Fibroblast of villous mesenchyme (primary cell): ENCODE data around the gene CD300LD. TPM values are rescaled to one million over a fixed set of nuclear protein-coding genes. Genes with fewer than 3 reads are reported as not detected.

Source experiments
- DNase-seq: peaks from one replicate; pipeline ENCODE4 v3.0.0-alpha.2; 2010; ENCODE audit warnings: low read depth
- H3K4me3 ChIP-seq: 2 replicates; pipeline ENCODE4 v1.5.1; 2011; ENCODE audit warnings: low read depth, mild to moderate bottlenecking, low read length
- CTCF ChIP-seq: IDR thresholded peaks from 2 replicates; pipeline ENCODE4 v1.5.1; 2012; ENCODE audit warnings: low read depth, mild to moderate bottlenecking, low read length; ENCODE audit not compliant: insufficient read depth
- total RNA-seq: library from RNA; depleted of rRNA; stranded (reverse); fragments of >200 nt; gene quantifications from 2 replicates; pipeline ENCODE4 v1.2.3, GENCODE V29; 2012

CD300LD gene
- total RNA-seq, 1 donor, result not detected

- no peak for TF ChIP-seq CTCF
- DNase-seq, result peak; percentile 4
- H3K4me3 ChIP-seq, result no peak overlapping the region
Measured at GRCh38 chr17:74619077-74619673, 27.1 kb upstream of the CD300LD start.

- no peak for DNase-seq
- no peak overlapping the region for H3K4me3 ChIP-seq
- no peak for TF ChIP-seq CTCF
Measured at GRCh38 chr17:74618451-74618850, 26.4 kb upstream of the CD300LD start.

- DNase-seq, result no peak
- no peak for TF ChIP-seq CTCF
Measured at GRCh38 chr17:74616696-74617095, 24.6 kb upstream of the CD300LD start.

GRCh38 chr17:74612046-74612445 lies 20.0 kb upstream of the CD300LD start:
- no peak for DNase-seq
- no peak for TF ChIP-seq CTCF
- H3K4me3 ChIP-seq, result no peak overlapping the region

More at GRCh38 chr17:74616696-74617095, 24.6 kb upstream of the CD300LD start:
- H3K4me3 ChIP-seq, result no peak overlapping the region

GRCh38 chr17:74610108-74610507 lies 18.0 kb upstream of the CD300LD start:
- no peak overlapping the region for H3K4me3 ChIP-seq
- TF ChIP-seq CTCF, result no peak
- no peak for DNase-seq

- no peak overlapping the region for H3K4me3 ChIP-seq
- no peak for TF ChIP-seq CTCF
- no peak for DNase-seq
Measured at GRCh38 chr17:74608511-74608910, 16.4 kb upstream of the CD300LD start.

GRCh38 chr17:74607221-74607620 lies 15.1 kb upstream of the CD300LD start:
- H3K4me3 ChIP-seq, result no peak overlapping the region
- DNase-seq, result no peak
- TF ChIP-seq CTCF, result no peak
